GF-D8 (cell line): Measurements from ENCODE around the gene LSMEM2.
"Not testable (repeated sequence)": the region's sequence is repeated elsewhere in the genome, so short reads cannot be mapped to it uniquely, and the experiment has no call there.

ENCODE experiments used
- DNase-seq: peaks from one replicate; lab custom pipeline; 2025; lab: John Stamatoyannopoulos, UW

LSMEM2 gene

GRCh38 chr3:50245831-50246516 lies 32.9 kb upstream of the LSMEM2 start:
- peak; percentile 70 for DNase-seq

GRCh38 chr3:50246517-50246954 lies 32.4 kb upstream of the LSMEM2 start:
- peak; percentile 93 for DNase-seq

- no peak for DNase-seq
These were observed 30.5 kb upstream of the LSMEM2 start for GRCh38 chr3:50248387-50248786.

- DNase-seq: no peak
These were observed 29.4 kb upstream of the LSMEM2 start for GRCh38 chr3:50249457-50249856.

DNA sequence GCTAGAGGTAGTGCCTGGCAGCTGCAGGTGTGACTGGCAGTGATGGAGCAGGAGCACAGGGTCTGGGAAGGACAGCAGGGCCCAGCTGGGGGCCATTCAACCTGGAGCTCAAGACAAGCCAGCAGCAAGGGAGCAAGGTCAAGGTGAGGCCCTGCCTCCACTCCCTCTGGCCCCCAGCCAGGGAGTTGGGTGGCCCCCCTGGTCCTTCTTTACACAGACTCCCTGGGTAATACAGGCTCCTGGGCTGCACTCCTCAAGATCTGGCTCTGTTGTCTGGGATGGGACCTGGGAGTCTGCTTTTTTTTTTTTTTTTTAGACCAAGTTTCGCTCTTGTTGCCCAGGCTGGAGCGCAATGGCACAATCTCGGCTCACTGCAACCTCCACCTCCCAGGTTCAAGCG lies 28.4 kb upstream of the LSMEM2 start:
- no peak for DNase-seq

- no peak for DNase-seq
These were observed 27.7 kb upstream of the LSMEM2 start for GRCh38 chr3:50251220-50251619.

GRCh38 chr3:50254577-50255250 lies 24.2 kb upstream of the LSMEM2 start:
- DNase-seq: no peak

GRCh38 chr3:50255251-50255615 lies 23.7 kb upstream of the LSMEM2 start:
- no peak for DNase-seq

DNA sequence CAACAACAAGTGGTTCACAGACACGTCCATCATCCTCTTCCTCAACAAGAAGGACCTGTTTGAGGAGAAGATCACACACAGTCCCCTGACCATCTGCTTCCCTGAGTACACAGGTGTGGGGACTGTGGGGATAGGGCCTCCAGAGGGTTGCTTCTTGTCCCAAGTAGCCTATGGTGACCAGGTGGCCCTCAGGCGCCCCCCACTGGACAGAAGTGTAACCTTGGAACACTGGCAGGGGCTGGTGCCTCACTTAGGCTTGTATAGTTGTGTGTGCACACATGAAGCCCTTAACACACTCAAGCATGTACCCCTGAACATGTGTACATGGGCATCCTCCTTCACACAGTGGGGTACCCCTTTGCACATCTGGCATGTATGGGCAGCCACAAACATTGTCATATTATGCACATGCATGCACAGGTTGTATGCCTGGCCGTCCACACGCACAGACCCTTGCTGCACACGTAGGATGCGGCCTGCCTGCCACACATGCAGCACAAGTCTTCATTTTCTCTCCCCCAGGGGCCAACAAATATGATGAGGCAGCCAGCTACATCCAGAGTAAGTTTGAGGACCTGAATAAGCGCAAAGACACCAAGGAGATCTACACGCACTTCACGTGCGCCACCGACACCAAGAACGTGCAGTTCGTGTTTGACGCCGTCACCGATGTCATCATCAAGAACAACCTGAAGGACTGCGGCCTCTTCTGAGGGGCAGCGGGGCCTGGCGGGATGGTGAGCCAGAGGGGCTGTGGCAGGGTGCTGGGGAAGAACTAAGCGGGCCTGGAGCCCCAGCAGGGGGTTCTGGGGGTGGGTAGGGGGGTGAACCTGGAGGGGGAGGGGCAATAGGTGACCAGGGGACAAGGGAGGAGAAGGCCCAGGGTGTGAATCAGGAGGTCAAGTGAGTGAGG lies 21.7 kb upstream of the LSMEM2 start:
- DNase-seq: no peak

DNA sequence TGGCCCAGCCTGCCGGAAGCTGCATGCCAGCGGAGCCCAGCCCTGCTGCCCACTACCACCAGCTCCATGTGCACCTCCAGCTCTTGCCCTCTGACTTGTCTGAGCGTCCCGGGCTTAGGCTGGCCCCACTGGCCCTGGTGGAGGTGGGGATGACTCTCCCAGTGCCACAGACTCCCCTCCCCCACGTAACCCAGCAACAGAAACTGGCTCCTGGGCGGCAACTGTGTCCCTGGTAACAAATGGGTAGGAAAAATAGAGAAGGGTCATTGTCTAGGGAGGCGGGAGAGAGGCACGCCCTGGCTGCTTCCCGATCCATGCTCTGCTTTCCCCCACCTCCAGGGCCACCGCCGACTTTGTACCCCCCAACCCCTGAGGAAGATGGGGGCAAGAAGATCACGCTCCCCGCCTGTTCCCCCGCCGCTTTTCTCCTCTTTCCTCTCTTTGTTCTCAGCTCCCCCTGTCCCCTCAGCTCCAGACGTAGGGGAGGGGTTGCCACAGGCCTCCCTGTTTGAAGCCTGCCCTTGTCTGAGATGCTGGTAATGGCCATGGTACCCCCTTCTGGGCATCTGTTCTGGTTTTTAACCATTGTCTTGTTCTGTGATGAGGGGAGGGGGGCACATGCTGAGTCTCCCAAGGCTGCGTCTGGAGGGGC lies 20.7 kb upstream of the LSMEM2 start:
- DNase-seq: no peak

GRCh38 chr3:50258979-50259378 lies 19.9 kb upstream of the LSMEM2 start:
- no peak for DNase-seq

DNA sequence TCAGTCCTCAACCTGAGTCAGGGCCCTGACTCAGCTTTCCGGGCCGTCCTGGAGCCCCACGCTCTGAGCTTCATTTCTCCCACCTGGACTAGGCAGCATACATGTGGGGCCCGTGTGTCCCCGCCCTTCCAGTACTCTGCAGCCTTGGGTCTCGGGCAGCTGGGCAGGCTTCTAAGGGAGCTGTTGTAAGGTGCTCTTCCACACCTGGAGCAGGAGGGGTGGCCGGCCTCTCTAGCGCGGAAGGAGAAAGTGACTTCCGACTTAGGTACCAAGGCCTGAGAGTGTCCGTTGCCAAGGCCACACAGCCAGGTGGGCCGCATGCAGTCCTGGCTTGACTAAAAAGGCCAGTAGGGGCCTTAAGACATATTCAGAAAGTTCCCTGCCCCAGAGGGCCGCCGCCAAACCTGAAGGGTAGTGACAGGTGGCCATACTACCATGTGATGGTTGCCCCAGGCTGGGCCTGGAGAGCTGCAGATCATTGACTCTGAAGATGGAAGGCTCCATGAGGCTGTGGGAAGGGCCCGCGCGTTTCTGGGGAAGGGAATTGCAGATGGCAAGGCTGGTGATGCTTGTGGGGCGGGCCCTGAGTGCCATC lies 19.4 kb upstream of the LSMEM2 start:
- DNase-seq: no peak

DNA sequence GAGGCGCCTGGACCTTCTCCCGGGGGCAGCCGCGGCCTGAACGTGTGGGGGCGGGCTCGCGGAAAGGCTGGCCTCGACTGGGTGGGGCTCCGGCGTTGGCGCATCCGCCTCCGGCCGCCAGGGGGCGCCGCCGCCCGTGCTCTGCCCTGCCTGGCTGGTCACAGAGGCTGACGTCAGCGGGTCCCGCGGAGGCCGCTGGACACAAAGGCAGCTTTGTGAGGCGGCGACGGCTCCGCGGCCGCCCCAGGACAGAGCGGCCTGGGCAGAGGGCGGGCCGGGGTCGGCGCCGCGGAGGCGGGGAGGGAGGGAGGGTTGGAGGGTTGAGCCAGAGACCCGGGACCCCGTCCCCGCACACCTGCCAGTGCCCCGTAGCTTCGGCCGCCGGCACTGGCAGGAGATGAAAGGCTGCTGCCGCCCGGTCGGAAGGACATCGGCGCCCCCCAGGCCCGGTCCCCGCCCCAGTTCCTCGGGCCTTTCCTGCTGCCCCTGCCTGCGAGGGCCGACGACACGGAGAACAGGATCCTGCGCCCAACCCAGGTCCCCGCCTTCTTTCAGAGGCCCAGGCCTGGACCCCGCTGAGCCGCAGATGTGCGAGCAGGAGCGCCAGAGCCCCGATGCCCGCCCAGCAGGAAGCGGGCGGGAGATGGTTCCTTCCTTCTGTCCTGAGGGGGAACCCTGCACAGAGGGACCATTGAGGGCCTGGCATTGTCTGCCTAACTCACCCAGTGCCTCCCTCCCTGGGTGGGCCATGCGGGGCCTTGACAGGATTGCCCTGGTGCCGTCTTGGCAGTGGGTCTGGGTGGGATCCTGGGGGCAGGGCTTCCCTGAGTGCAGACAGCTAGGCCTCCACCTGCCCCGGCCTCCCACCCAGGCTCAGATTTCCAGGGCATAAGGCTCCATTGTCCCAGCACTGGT lies 18.6 kb upstream of the LSMEM2 start:
- peak; percentile 42 for DNase-seq

DNA sequence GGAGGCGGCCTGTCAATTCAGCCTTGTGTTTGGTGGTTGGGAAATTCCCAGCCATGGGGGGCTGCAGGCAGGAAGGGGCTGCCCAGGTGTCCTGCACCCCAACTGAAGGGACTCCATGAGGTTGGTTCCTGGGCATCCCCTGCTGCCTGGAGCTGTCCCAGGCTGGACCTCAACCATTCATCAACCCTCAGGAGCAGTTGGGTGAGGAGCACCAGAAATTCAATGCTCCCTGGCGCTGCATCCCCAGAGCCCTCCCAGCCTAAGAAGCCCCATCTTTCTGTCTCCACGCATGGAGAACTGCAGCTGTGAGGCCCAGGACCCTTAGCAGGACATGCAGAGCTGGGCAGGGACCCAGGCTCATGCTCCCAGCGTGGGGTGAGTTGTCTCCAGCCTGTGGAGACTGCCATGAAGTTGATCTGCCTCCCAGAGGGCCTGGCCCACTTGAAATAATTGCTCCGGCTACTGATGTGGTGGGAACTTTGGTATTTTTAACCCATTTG lies 17.9 kb upstream of the LSMEM2 start:
- no peak for DNase-seq

DNA sequence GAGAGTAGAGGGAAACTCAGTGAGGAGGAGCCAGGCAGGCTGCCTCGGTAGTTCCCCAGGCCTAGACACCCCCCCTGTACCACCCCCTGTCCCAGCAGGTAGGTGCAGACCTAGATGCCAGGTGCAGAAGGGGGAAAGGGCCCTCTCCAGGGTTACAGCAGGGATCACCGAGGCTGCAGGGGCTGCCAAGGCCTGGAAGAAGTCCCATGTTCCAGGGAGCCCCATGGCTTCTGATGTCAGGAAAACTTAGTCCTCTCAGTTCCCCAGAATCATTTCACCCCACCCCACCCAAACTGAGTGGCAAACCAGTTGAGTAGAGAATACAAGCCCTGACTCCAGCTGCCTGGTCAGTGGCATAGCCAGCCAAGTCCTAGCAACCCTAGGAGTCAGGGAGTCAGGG lies 17.4 kb upstream of the LSMEM2 start:
- DNase-seq: no peak

- DNase-seq: not testable (repeated sequence)
These were observed 16.7 kb upstream of the LSMEM2 start for GRCh38 chr3:50262200-50262599.

- DNase-seq: no peak
These were observed 16.1 kb upstream of the LSMEM2 start for GRCh38 chr3:50262778-50263177.

- no peak for DNase-seq
These were observed 15.2 kb upstream of the LSMEM2 start for GRCh38 chr3:50263478-50264382.

- DNase-seq: no peak
These were observed 14.4 kb upstream of the LSMEM2 start for GRCh38 chr3:50264383-50264963.
